T-helper 1 cell treated with Interleukin-12 subunit alpha and Interleukin-12 subunit beta and Interleukin-4 antibody, amounts not matched to agents 30 μg/mL and 1 μg/mL, for 36 hours (primary cell): ENCODE results near the gene MRPL10.

Experiments used
- H3K27ac Mint-ChIP-seq: one replicate; pipeline ENCODE4 v1.8.0; 2021; ENCODE audit warnings: mild to moderate bottlenecking, mixed read lengths
- H3K27me3 Mint-ChIP-seq: one replicate; pipeline ENCODE4 v1.8.0; 2021; ENCODE audit warnings: low read depth, mixed read lengths
- H3K36me3 Mint-ChIP-seq: one replicate; pipeline ENCODE4 v1.8.0; 2021; ENCODE audit warnings: low read depth, mixed read lengths
- H3K4me1 Mint-ChIP-seq: one replicate; pipeline ENCODE4 v1.8.0; 2021; ENCODE audit warnings: low read depth, mixed read lengths
- H3K4me3 Mint-ChIP-seq: one replicate; pipeline ENCODE4 v1.8.0; 2021; ENCODE audit warnings: mild to moderate bottlenecking, moderate library complexity, mixed read lengths
- H3K9me3 Mint-ChIP-seq: one replicate; pipeline ENCODE4 v1.8.0; 2021; ENCODE audit warnings: mixed read lengths

MRPL10 gene

DNA sequence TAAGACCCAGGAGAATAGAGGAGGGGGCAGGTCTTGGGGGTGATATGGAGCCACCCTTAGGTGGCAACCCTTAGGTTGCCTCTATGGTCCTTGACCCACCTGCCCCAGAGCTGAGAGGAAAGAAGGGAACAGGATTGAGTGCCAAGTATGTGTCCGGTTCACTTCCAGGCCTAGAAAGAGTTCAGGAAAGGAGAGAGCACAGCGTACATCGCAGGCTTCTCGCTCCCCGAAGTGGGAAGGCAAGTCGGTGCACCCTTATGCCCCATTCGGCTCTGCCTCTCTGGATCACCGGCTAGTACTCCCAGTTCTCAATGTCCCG, 19.0 kb upstream of the MRPL10 start:
- no peaks in the 10 kb centered on the region for H3K36me3 Mint-ChIP-seq
- H3K4me1 Mint-ChIP-seq, result peaks cover 25% of the 10 kb centered on the region
- H3K9me3 Mint-ChIP-seq, result no peaks in the 10 kb centered on the region
- H3K27me3 Mint-ChIP-seq, result peaks cover 86% of the 10 kb centered on the region
- no peak overlapping the region for H3K27ac Mint-ChIP-seq
- no peak overlapping the region for H3K4me3 Mint-ChIP-seq

DNA sequence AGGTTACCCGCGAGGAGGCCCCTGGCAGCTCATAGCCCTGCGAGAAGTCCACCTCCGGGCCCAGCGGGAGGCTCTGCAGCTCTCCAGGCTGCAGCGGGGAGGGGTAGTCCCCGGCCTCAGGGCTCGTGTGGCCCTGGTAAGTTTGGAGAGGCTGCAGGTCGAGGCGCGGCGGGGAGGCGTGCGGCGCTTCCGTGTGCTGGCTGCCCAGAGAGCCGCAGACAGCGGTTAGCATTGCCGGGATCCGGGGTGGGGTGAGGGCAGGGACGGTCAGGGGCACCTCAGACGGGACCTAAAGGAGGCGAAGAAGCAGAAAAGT, 16.8 kb upstream of the MRPL10 start:
- no peak overlapping the region for H3K27ac Mint-ChIP-seq
- no peaks in the 10 kb centered on the region for H3K9me3 Mint-ChIP-seq
- H3K36me3 Mint-ChIP-seq, result no peaks in the 10 kb centered on the region
- H3K4me3 Mint-ChIP-seq, result no peak overlapping the region
- peaks cover 81% of the 10 kb centered on the region for H3K27me3 Mint-ChIP-seq
- peaks cover 15% of the 10 kb centered on the region for H3K4me1 Mint-ChIP-seq

- H3K4me3 Mint-ChIP-seq, result no peak overlapping the region
- H3K27me3 Mint-ChIP-seq, result peaks cover 75% of the 10 kb centered on the region
- H3K9me3 Mint-ChIP-seq, result no peaks in the 10 kb centered on the region
- peaks cover 16% of the 10 kb centered on the region for H3K4me1 Mint-ChIP-seq
- no peaks in the 10 kb centered on the region for H3K36me3 Mint-ChIP-seq
- no peak overlapping the region for H3K27ac Mint-ChIP-seq
These were observed 16.2 kb upstream of the MRPL10 start for GRCh38 chr17:47847341-47848197.

DNA sequence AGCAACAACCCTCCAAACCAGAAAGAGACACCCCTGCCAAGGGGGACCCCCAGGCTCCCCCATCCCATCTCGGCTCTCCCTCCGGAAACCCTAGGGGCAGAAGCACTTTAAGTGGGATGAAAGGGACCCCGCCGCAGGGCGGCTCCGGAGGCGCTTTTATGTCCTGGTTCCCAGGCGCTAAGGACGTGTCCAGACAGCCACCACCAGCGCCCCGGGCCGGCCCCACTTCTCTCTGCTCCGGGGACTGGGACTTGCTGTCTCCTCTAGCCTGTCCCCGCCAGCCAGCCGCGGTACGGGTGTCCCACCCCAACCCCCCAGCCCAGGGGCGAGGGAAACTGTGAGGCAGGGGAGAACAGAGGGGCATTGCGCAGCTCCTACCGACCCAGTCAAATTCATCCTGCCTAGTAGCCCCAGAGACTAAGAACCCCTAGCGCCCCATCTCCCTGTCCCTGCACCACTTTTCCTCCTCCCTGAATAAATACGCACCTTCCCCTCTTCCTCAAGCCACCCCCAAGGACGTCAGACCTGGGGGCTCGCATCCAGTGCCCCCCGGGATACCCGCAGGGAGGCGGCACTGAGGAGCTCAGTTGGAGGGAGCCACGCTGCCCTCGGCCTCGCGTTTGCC, 15.5 kb upstream of the MRPL10 start:
- Mint-ChIP-seq H3K27me3 (peaks cover 68% of the 10 kb centered on the region), H3K4me1 (peaks cover 17% of the 10 kb centered on the region), H3K27ac (no peak overlapping the region), H3K9me3 (no peaks in the 10 kb centered on the region), H3K36me3 (no peaks in the 10 kb centered on the region), H3K4me3 (no peak overlapping the region)

DNA sequence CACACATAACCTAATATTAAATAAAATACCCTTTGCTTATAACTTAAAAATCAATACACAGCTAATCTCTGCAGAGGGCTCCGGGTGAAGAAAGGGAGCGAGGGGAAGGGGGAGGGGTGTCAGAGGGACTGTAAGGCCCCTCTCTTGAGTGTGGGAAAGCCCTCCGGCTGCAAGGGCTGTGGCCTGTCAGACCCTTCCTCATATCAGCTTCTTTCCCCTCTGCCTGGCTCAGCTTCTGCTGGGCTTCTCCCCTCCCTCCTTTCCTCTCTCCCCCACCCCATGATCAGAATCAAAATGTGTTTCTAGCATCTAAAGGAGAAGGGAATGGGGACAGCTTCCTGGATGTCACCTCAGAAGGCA, 14.4 kb upstream of the MRPL10 start:
- H3K9me3 Mint-ChIP-seq, result no peaks in the 10 kb centered on the region
- no peak overlapping the region for H3K27ac Mint-ChIP-seq
- no peak overlapping the region for H3K4me3 Mint-ChIP-seq
- no peaks in the 10 kb centered on the region for H3K36me3 Mint-ChIP-seq
- H3K27me3 Mint-ChIP-seq, result peaks cover 65% of the 10 kb centered on the region
- peaks cover 22% of the 10 kb centered on the region for H3K4me1 Mint-ChIP-seq

GRCh38 chr17:47844814-47845715, 13.7 kb upstream of the MRPL10 start:
- Mint-ChIP-seq H3K27me3 (peaks cover 58% of the 10 kb centered on the region), H3K27ac (no peak overlapping the region), H3K9me3 (no peaks in the 10 kb centered on the region)

DNA sequence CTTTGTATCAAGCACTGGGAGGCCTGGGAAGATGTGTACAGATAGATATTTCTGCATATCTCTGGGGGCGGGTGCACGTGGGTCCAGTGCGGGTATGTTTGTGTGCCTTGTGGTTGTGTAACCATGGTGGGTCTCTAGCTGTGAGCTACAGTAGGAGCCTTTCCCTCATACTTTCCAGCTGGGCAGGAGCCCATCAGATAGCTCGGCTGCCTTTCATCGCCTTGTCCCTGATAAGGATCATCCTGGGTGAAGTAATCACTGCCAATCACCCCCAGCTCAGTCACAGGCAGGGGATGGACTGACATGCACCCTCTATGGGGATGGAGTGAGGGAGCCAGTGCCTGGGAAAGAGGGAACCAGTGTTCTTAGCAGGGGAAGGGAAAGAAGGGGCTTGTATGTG, 12.9 kb upstream of the MRPL10 start:
- peaks cover 50% of the 10 kb centered on the region for H3K27me3 Mint-ChIP-seq
- no peaks in the 10 kb centered on the region for H3K9me3 Mint-ChIP-seq
- no peaks in the 10 kb centered on the region for H3K36me3 Mint-ChIP-seq
- no peak overlapping the region for H3K4me3 Mint-ChIP-seq
- H3K4me1 Mint-ChIP-seq, result peaks cover 27% of the 10 kb centered on the region
- H3K27ac Mint-ChIP-seq, result no peak overlapping the region

More at GRCh38 chr17:47844814-47845715, 13.7 kb upstream of the MRPL10 start:
- Mint-ChIP-seq H3K4me1 (peaks cover 23% of the 10 kb centered on the region), H3K36me3 (no peaks in the 10 kb centered on the region), H3K4me3 (no peak overlapping the region)

- H3K4me3 Mint-ChIP-seq, result no peak overlapping the region
- peaks cover 30% of the 10 kb centered on the region for H3K4me1 Mint-ChIP-seq
- H3K27ac Mint-ChIP-seq, result no peak overlapping the region
- H3K36me3 Mint-ChIP-seq, result no peaks in the 10 kb centered on the region
- no peaks in the 10 kb centered on the region for H3K9me3 Mint-ChIP-seq
- peaks cover 41% of the 10 kb centered on the region for H3K27me3 Mint-ChIP-seq
These were observed 12.0 kb upstream of the MRPL10 start for GRCh38 chr17:47843391-47843730.

DNA sequence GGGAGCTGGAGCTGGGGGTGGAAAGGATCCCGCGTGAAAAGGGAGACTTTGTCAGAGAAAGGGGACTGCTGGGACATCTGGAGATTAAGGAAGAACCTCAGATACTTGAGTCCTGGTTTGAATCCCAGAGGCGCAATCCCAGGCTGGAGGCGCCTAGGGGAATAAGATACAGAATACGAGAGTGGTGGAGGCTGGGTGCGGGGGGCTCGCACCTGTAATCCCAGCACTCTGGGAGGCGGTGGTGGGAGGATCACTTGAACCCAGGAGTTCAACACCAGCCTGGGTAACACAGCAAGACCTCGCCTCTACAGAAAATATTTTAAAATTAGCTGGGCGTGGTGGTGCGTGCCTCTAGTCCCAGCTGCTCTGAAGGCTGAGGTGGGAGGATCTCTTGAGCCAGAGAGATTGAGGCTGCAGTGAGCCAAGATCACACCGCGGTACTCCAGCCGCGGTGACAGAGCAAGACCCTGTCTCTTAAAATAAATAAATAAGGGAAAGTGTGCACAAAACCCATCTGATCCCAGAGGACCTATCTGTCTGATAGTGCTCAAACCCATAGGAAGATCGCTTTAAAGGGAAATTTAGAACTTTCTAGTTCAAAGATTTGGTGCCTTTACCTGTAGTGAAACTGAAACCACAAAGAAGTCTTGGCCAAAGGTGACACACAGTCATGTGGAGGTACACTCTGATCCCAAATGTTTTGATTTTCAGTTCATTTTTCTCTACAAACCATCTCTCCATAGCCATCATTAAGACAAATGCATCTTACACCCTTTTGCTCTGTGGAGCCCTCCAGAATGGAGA, 10.3 kb upstream of the MRPL10 start:
- H3K9me3 Mint-ChIP-seq, result no peaks in the 10 kb centered on the region
- peaks cover 30% of the 10 kb centered on the region for H3K4me1 Mint-ChIP-seq
- H3K27me3 Mint-ChIP-seq, result peaks cover 31% of the 10 kb centered on the region
- no peaks in the 10 kb centered on the region for H3K36me3 Mint-ChIP-seq
- H3K4me3 Mint-ChIP-seq, result peak overlapping the region; percentile 99
- peak overlapping the region; percentile 92 for H3K27ac Mint-ChIP-seq

- H3K4me3 Mint-ChIP-seq, result peak within 1 kb of the TSS; percentile 99
- no peaks in the 10 kb centered on the region for H3K9me3 Mint-ChIP-seq
These were observed 9.6 kb upstream of the MRPL10 start, which contains the start of gene SCRN2 for GRCh38 chr17:47840742-47841487. TSS of gene SCRN2 (minus strand) at chr17:47841273. CDS start at chr17:47840843, 430 bp downstream.

GRCh38 chr17:47840001-47840741, 8.8 kb upstream of the MRPL10 start:
- Mint-ChIP-seq H3K4me1 (peaks cover 35% of the 10 kb centered on the region), H3K27me3 (peaks cover 15% of the 10 kb centered on the region), H3K36me3 (peaks cover 3% of the 10 kb centered on the region), H3K27ac (peak overlapping the region; percentile 20), H3K9me3 (no peaks in the 10 kb centered on the region), H3K4me3 (peak overlapping the region; percentile 99)

More at GRCh38 chr17:47840742-47841487, 9.6 kb upstream of the MRPL10 start, which contains the start of gene SCRN2:
- Mint-ChIP-seq H3K27me3 (peaks cover 23% of the 10 kb centered on the region), H3K4me1 (peaks cover 30% of the 10 kb centered on the region), H3K36me3 (no peaks in the 10 kb centered on the region), H3K27ac (peak within 1 kb of the TSS; percentile 92)

DNA sequence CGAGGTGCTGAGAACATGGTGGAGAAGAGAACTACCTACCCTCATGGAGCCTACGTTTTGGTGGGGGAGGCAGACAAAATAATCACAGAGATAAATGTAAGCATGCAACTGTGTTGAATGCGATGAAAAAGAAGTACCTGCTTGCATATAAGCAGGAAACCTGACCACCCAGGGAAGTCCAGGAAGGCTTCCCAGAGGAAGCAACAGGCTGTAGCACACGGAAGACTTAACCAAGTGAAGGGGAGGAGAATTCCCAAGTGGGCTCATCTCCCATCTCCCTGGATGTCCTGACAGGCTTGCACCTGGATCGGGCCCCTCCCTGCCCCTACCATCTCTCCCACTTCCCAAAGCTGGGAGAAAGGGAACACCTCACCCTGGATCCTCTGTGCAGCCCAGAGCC, 7.7 kb upstream of the MRPL10 start:
- Mint-ChIP-seq H3K9me3 (no peaks in the 10 kb centered on the region), H3K4me1 (peaks cover 43% of the 10 kb centered on the region), H3K27me3 (peaks cover 4% of the 10 kb centered on the region), H3K4me3 (peak overlapping the region; percentile 37), H3K36me3 (peaks cover 3% of the 10 kb centered on the region), H3K27ac (no peak overlapping the region)

GRCh38 chr17:47838636-47839035, 7.3 kb upstream of the MRPL10 start:
- Mint-ChIP-seq H3K27ac (no peak overlapping the region), H3K9me3 (no peaks in the 10 kb centered on the region), H3K36me3 (peaks cover 3% of the 10 kb centered on the region), H3K4me1 (peaks cover 43% of the 10 kb centered on the region), H3K27me3 (peaks cover under 1% of the 10 kb centered on the region), H3K4me3 (peak overlapping the region; percentile 37)
